ENCODE results near the gene TUBB8B.
"Not testable (repeated sequence)": the region's sequence is repeated elsewhere in the genome, so short reads cannot be mapped to it uniquely, and the experiment has no call there.

Gene TUBB8B

DNA sequence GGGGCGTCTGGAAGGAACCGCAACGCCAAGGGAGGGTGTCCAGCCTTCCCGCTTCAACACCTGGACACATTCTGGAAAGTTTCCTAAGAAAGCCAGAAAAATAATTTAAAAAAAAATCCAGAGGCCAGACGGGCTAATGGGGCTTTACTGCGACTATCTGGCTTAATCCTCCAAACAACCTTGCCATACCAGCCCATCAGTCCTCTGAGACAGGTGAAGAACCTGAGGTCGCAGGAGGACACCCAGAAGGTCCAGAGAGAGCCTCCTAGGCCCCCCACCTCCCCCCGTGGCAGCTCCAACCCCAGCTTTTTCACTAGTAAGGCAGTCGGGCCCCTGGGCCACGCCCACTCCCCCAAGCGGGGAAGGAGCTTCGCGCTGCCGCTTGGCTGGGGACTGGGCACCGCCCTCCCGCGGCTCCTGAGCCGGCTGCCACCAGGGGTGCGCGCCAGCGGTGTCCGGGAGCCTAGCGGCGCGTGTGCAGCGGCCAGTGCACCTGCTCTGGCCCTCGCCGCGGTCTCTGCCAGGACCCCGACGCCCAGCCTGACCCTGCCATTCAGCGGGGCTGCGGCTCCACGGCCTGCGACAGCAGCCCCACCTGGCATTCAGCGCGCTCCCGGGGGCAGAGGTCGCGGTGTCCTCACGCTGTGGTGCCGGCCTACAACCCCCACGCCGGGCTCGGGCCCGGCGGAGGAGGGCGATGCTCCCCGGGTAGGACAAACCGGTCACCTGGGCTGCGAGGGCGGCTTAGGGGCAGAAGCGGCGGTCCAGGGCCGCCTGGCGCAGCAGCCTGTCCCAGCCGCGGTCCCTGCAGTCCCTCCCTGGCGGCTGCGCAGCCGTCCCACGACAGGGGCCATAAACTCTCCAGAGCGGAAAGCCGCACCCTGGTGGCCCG is 37.8 kb downstream of the TUBB8B start:
- not testable (repeated sequence) for DNase-seq

DNA sequence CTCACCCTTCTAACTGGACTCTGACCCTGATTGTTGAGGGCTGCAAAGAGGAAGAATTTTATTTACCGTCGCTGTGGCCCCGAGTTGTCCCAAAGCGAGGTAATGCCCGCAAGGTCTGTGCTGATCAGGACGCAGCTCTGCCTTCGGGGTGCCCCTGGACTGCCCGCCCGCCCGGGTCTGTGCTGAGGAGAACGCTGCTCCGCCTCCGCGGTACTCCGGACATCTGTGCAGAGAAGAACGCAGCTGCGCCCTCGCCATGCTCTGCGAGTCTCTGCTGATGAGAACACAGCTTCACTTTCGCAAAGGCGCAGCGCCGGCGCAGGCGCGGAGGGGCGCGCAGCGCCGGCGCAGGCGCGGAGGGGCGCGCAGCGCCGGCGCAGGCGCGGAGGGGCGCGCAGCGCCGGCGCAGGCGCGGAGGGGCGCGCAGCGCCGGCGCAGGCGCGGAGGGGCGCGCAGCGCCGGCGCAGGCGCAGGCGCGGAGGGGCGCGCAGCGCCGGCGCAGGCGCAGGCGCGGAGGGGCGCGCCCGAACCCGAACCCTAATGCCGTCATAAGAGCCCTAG is 38.7 kb downstream of the TUBB8B start:
- DNase-seq = not testable (repeated sequence)

DNA sequence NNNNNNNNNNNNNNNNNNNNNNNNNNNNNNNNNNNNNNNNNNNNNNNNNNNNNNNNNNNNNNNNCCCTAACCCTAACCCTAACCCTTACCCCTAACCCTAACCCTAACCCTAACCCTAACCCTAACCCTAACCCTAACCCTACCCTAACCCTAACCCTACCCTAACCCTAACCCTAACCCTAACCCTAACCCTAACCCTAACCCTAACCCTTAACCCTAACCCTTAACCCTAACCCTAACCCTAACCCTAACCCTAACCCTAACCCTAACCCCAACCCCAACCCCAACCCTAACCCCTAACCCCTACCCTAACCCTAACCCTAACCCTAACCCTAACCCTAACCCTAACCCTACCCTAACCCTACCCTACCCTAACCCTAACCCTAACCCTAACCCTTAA is 39.5 kb downstream of the TUBB8B start:
- DNase-seq = not testable (repeated sequence)

All from DMS 273 treated with DMSO at 0.1 percent for 48 hours (cell line).